HL-60 (cell line): ENCODE measurements around the gene PLA1A.

ENCODE experiments used
- DNase-seq, 2 experiments: peaks; one replicate each; pipeline ENCODE4 v3.0.0-alpha.2; 2010 to 2020; ENCODE audit warnings: low read depth in 1 of 2, low spot score in 1 of 2
- H3K27ac ChIP-seq: fragments of 250-450 bp; sonication (Bioruptor Pico); replicated peaks from 2 replicates; pipeline ENCODE4 v1.5.1; 2020; ENCODE audit warnings: mild to moderate bottlenecking, moderate library complexity
- H3K27me3 ChIP-seq: fragments of 250-450 bp; sonication (Bioruptor Pico); 2 replicates; pipeline ENCODE4 v1.5.1; 2021; ENCODE audit warnings: mild to moderate bottlenecking, moderate library complexity; ENCODE audit not compliant: insufficient read depth, poor library complexity, severe bottlenecking
- H3K4me3 ChIP-seq: replicated peaks from 2 replicates; pipeline ENCODE4 v1.5.1; 2011; ENCODE audit warnings: mild to moderate bottlenecking, control low read depth, low read length; ENCODE audit not compliant: insufficient read depth
- GABPA ChIP-seq: IDR thresholded peaks from 2 replicates; pipeline ENCODE4 v1.6.1; 2012; ENCODE audit warnings: low read depth
- POLR2AphosphoS5 ChIP-seq: IDR thresholded peaks from 2 replicates; pipeline ENCODE4 v1.6.1; 2012; ENCODE audit warnings: low read depth
- SPI1 ChIP-seq: IDR thresholded peaks from 2 replicates; pipeline ENCODE4 v1.6.1; 2012; ENCODE audit warnings: low read depth, mild to moderate bottlenecking, borderline replicate concordance
- TF ChIP-seq, protein P1 (sequence below): IDR thresholded peaks from 2 replicates; pipeline ENCODE4 v1.6.1; 2012; ENCODE audit warnings: low read depth; ENCODE audit not compliant: insufficient replicate concordance
- TF ChIP-seq, protein P2 (sequence below): IDR thresholded peaks from one replicate; pipeline ENCODE4 v1.5.1; 2011; ENCODE audit warnings: low read length, control low read depth, inconsistent platforms; ENCODE audit not compliant: insufficient read depth

The PLA1A gene

DNA sequence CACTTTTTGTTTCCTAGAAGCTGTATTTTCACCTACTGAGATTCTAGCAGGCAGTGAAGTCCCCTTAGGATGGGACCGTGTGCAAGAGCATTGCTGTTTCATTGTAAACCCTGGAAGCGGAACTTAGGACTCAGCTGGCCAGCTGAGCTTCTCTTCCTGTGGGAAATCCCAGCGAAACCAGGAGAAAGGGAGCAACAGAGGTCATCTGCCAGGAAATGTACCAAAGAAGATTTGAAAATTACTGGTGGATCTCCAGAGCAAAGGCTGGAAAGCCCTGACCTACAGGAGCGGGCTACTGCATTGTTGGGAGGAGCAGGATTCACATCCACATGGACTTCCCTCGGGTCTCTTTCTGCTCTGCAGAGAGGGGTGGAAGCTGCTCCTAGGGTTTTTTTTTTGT lies 26.0 kb upstream of the PLA1A start:
- no peak for DNase-seq
- no peak overlapping the region for H3K27ac ChIP-seq

DNA sequence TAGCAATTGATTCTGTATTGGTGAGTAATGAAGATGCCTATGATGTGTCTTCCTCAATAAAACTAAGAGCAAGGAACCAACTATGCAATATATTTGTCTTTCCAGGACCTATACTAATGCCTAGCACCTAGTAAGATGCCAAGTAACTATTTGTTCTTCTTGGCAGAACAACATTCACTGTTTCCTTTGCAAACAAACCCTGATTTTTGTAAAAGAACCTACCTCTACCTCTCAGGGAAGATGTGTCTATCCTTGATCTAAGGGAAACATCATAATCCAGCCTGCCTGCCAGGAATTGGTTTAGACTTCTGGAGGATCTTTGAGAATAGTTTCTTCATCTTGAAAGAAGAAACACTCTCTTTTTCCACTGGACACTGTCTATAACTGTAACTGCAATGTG lies 22.2 kb upstream of the PLA1A start:
- TF ChIP-seq, protein P1, sequence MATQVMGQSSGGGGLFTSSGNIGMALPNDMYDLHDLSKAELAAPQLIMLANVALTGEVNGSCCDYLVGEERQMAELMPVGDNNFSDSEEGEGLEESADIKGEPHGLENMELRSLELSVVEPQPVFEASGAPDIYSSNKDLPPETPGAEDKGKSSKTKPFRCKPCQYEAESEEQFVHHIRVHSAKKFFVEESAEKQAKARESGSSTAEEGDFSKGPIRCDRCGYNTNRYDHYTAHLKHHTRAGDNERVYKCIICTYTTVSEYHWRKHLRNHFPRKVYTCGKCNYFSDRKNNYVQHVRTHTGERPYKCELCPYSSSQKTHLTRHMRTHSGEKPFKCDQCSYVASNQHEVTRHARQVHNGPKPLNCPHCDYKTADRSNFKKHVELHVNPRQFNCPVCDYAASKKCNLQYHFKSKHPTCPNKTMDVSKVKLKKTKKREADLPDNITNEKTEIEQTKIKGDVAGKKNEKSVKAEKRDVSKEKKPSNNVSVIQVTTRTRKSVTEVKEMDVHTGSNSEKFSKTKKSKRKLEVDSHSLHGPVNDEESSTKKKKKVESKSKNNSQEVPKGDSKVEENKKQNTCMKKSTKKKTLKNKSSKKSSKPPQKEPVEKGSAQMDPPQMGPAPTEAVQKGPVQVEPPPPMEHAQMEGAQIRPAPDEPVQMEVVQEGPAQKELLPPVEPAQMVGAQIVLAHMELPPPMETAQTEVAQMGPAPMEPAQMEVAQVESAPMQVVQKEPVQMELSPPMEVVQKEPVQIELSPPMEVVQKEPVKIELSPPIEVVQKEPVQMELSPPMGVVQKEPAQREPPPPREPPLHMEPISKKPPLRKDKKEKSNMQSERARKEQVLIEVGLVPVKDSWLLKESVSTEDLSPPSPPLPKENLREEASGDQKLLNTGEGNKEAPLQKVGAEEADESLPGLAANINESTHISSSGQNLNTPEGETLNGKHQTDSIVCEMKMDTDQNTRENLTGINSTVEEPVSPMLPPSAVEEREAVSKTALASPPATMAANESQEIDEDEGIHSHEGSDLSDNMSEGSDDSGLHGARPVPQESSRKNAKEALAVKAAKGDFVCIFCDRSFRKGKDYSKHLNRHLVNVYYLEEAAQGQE: no peak
- no peak for TF ChIP-seq GABPA
- no peak for TF ChIP-seq SPI1
- TF ChIP-seq, protein P2, sequence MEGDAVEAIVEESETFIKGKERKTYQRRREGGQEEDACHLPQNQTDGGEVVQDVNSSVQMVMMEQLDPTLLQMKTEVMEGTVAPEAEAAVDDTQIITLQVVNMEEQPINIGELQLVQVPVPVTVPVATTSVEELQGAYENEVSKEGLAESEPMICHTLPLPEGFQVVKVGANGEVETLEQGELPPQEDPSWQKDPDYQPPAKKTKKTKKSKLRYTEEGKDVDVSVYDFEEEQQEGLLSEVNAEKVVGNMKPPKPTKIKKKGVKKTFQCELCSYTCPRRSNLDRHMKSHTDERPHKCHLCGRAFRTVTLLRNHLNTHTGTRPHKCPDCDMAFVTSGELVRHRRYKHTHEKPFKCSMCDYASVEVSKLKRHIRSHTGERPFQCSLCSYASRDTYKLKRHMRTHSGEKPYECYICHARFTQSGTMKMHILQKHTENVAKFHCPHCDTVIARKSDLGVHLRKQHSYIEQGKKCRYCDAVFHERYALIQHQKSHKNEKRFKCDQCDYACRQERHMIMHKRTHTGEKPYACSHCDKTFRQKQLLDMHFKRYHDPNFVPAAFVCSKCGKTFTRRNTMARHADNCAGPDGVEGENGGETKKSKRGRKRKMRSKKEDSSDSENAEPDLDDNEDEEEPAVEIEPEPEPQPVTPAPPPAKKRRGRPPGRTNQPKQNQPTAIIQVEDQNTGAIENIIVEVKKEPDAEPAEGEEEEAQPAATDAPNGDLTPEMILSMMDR: no peak
- no peak for TF ChIP-seq POLR2AphosphoS5

More for the DNA sequence above, 26.0 kb upstream of the PLA1A start:
- Histone ChIP-seq H3K27me3 (no peaks in the 10 kb centered on the region), H3K4me3 (no peak overlapping the region)
- TF ChIP-seq POLR2AphosphoS5 (no peak), GABPA (no peak), SPI1 (no peak)
- TF ChIP-seq, protein P1: no peak
- TF ChIP-seq, protein P2: no peak

DNA sequence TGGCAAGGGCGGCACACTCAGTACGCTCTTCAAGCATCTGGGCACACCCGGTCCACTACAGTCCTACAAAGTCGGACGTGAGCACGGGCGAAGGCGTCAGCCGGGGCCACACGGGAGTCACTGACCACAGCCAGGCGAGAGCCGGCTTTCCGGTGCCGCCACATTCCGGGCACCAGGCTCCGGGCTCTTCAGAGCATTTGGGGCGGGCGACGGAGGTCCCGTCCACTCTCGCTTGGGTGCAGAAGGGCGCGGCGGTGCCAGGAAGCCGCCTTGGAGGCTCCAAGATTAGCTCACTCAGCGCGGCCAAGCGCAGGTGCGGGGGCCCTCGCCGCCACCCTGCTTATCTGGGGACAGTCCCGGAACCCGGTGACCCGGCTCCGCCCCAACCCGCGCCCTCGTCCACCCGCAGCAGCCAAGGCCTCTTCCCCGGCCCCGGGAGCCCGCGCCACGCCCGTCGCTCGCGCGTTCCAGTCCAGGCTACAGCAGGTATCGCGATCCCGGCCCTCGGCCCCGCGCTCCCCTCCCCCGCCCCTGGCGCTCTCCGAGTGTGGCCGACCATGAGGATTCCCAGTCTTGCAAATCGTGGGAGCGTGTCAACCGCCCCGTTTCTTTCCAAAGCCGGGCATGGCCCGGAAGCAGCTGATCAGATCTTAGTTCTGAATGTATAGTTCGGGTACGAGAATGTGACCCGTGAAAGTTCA lies 18.2 kb upstream of the PLA1A start, which contains the start of gene ADPRH:
Gene ADPRH, plus strand, starts transcription at position 127 of the 701 bp plus-strand sequence. CDS start 2,678 bp downstream, outside the sequence.
- H3K4me3 ChIP-seq: peak within 1 kb of the TSS; percentile 17
- H3K27me3 ChIP-seq: no peaks in the 10 kb centered on the region
- DNase-seq: peak in 1 of 2 experiments; percentile 25
- peak within 1 kb of the TSS; percentile 53 for H3K27ac ChIP-seq
- TF ChIP-seq, protein P1: no peak
- TF ChIP-seq, protein P2: no peak
- TF ChIP-seq POLR2AphosphoS5 (no peak), GABPA (no peak), SPI1 (no peak)

More for the DNA sequence above, 22.2 kb upstream of the PLA1A start:
- Histone ChIP-seq H3K27ac (no peak overlapping the region), H3K27me3 (no peaks in the 10 kb centered on the region), H3K4me3 (no peak overlapping the region)
- no peak for DNase-seq
